Neural cell (in vitro differentiated cells): Measurements from ENCODE around the gene SULT6B1. TPM values are rescaled to one million over a fixed set of nuclear protein-coding genes. Genes with fewer than 3 reads are reported as not detected.
"Not testable (repeated sequence)": the region's sequence is repeated elsewhere in the genome, so short reads cannot be mapped to it uniquely, and the experiment has no call there.

ENCODE experiments used
- H2AFZ ChIP-seq: fragments of 200-600, 300-800 bp; sonication (generic), shearing (Covaris generic); 2 replicates; pipeline ENCODE4 v1.6.0; 2014; ENCODE audit warnings: low read depth, mild to moderate bottlenecking, antibody characterized with exemption, low read length, moderate library complexity
- H3F3A ChIP-seq: fragments of 200-600 bp; shearing (Covaris generic); 2 replicates; pipeline ENCODE4 v1.6.1; 2016; ENCODE audit warnings: mild to moderate bottlenecking, moderate library complexity, mixed read lengths, antibody characterized with exemption, low read length; ENCODE audit not compliant: insufficient read depth, poor library complexity, severe bottlenecking
- H3K27ac ChIP-seq: fragments of 200-600, 300-800 bp; sonication (generic), shearing (Covaris generic); 2 replicates; pipeline ENCODE4 v1.5.1; 2014; ENCODE audit warnings: mild to moderate bottlenecking, low read length, moderate library complexity
- H3K27me3 ChIP-seq: fragments of 300-800, 200-600 bp; sonication (generic), shearing (Covaris generic); 2 replicates; pipeline ENCODE4 v1.6.0; 2014; ENCODE audit warnings: mild to moderate bottlenecking, low read depth, low read length, moderate library complexity; ENCODE audit not compliant: insufficient read depth
- H3K36me3 ChIP-seq: fragments of 300-800, 200-600 bp; sonication (generic), shearing (Covaris generic); 2 replicates; pipeline ENCODE4 v1.5.1; 2014; ENCODE audit warnings: mild to moderate bottlenecking, antibody characterized with exemption, low read length, moderate library complexity; ENCODE audit not compliant: insufficient read depth
- H3K4me2 ChIP-seq: fragments of 300-800, 200-600 bp; sonication (generic), shearing (Covaris generic); 2 replicates; pipeline ENCODE4 v1.6.0; 2014; ENCODE audit warnings: mild to moderate bottlenecking, low read length
- H3K4me3 ChIP-seq: fragments of 300-800, 200-600 bp; sonication (generic), shearing (Covaris generic); 2 replicates; pipeline ENCODE4 v1.5.1; 2014; ENCODE audit warnings: mild to moderate bottlenecking, low read length, moderate library complexity
- H3K79me2 ChIP-seq: fragments of 200-600 bp; shearing (Covaris generic); replicated peaks from 2 replicates; pipeline ENCODE4 v1.6.0; 2014; ENCODE audit warnings: mild to moderate bottlenecking, low read length, moderate library complexity; ENCODE audit not compliant: insufficient read depth
- H3K9ac ChIP-seq: fragments of 300-800, 200-600 bp; sonication (generic), shearing (Covaris generic); 2 replicates; pipeline ENCODE4 v1.6.1; 2016; ENCODE audit warnings: mild to moderate bottlenecking, low read length, mixed read lengths
- H3K9me2 ChIP-seq: fragments of 200-600 bp; shearing (Covaris generic); 2 replicates; pipeline ENCODE4 v1.6.1; 2016; ENCODE audit warnings: mild to moderate bottlenecking, low read length, mixed read lengths; ENCODE audit not compliant: insufficient read depth
- H3K9me3 ChIP-seq: fragments of 200-600, 300-800 bp; sonication (generic), shearing (Covaris generic); 2 replicates; pipeline ENCODE4 v1.6.1; 2016; ENCODE audit warnings: mild to moderate bottlenecking, mixed run types, low read length, moderate library complexity, mixed read lengths
- H4K20me1 ChIP-seq: fragments of 200-600 bp; shearing (Covaris generic); 2 replicates; pipeline ENCODE4 v1.6.1; 2016; ENCODE audit warnings: mild to moderate bottlenecking, mixed run types; ENCODE audit not compliant: insufficient read depth
- EP300 ChIP-seq: fragments of 450-650 bp; conservative IDR thresholded peaks from 2 replicates; pipeline ENCODE4 v1.6.1; 2014; ENCODE audit warnings: antibody characterized with exemption, mild to moderate bottlenecking, moderate library complexity; ENCODE audit not compliant: poor library complexity, severe bottlenecking
- EZH2 ChIP-seq: fragments of 200-600, 300-800 bp; shearing (Covaris generic), sonication (generic); IDR thresholded peaks from 2 replicates; pipeline ENCODE4 v1.6.1; 2014; ENCODE audit warnings: antibody characterized with exemption, low read length, borderline replicate concordance, mild to moderate bottlenecking; ENCODE audit not compliant: insufficient read depth, poor library complexity, severe bottlenecking
- MXI1 ChIP-seq: fragments of 450-650 bp; conservative IDR thresholded peaks from 2 replicates; pipeline ENCODE4 v1.6.1; 2014; ENCODE audit warnings: antibody characterized with exemption, mild to moderate bottlenecking; ENCODE audit not compliant: poor library complexity, severe bottlenecking
- POLR2AphosphoS5 ChIP-seq: IDR thresholded peaks from 2 replicates; pipeline ENCODE4 v1.6.1; 2012
- RAD21 ChIP-seq: fragments of 450-650 bp; conservative IDR thresholded peaks from 2 replicates; pipeline ENCODE4 v1.6.1; 2014; ENCODE audit warnings: antibody characterized with exemption, mild to moderate bottlenecking, moderate library complexity
- SMC3 ChIP-seq: fragments of 450-650 bp; conservative IDR thresholded peaks from 2 replicates; pipeline ENCODE4 v1.6.1; 2014; ENCODE audit warnings: antibody characterized with exemption, mild to moderate bottlenecking, moderate library complexity; ENCODE audit not compliant: poor library complexity
- TAF1 ChIP-seq: IDR thresholded peaks from 2 replicates; pipeline ENCODE4 v1.6.1; 2012; ENCODE audit warnings: low read depth
- polyA plus RNA-seq: library from polyadenylated mRNA; depleted of rRNA; stranded (reverse); fragments of >200 nt; gene quantifications from 2 replicates; pipeline ENCODE4 v1.2.3, GENCODE V29; 2014
- TF ChIP-seq, protein P1 (sequence below): IDR thresholded peaks from 2 replicates; pipeline ENCODE4 v1.6.1; 2012; ENCODE audit warnings: borderline replicate concordance
- TF ChIP-seq, protein P2 (sequence below): fragments of 450-650 bp; IDR thresholded peaks from 2 replicates; pipeline ENCODE4 v1.5.1; 2014; ENCODE audit warnings: antibody characterized with exemption, mild to moderate bottlenecking, moderate library complexity; ENCODE audit not compliant: poor library complexity, severe bottlenecking

Gene SULT6B1
- polyA plus RNA-seq, 1 donor from 2014 or later, result not detected

- Histone ChIP-seq H3K27me3 (no peaks in the 10 kb centered on the region), H3F3A (no peaks in the 10 kb centered on the region), H3K4me2 (no peak overlapping the region), H3K9me2 (no peaks in the 10 kb centered on the region), H2AFZ (no peak overlapping the region), H3K79me2 (no peaks in the 10 kb centered on the region), H4K20me1 (no peaks in the 10 kb centered on the region), H3K27ac (no peak overlapping the region), H3K9me3 (no peaks in the 10 kb centered on the region), H3K4me3 (no peak overlapping the region), H3K36me3 (peaks cover 40% of the 10 kb centered on the region), H3K9ac (no peak overlapping the region)
- TF ChIP-seq EP300, result no peak
- TF ChIP-seq SMC3, result no peak
- TF ChIP-seq RAD21, result no peak
- no peak for TF ChIP-seq MXI1
- TF ChIP-seq, protein P1, sequence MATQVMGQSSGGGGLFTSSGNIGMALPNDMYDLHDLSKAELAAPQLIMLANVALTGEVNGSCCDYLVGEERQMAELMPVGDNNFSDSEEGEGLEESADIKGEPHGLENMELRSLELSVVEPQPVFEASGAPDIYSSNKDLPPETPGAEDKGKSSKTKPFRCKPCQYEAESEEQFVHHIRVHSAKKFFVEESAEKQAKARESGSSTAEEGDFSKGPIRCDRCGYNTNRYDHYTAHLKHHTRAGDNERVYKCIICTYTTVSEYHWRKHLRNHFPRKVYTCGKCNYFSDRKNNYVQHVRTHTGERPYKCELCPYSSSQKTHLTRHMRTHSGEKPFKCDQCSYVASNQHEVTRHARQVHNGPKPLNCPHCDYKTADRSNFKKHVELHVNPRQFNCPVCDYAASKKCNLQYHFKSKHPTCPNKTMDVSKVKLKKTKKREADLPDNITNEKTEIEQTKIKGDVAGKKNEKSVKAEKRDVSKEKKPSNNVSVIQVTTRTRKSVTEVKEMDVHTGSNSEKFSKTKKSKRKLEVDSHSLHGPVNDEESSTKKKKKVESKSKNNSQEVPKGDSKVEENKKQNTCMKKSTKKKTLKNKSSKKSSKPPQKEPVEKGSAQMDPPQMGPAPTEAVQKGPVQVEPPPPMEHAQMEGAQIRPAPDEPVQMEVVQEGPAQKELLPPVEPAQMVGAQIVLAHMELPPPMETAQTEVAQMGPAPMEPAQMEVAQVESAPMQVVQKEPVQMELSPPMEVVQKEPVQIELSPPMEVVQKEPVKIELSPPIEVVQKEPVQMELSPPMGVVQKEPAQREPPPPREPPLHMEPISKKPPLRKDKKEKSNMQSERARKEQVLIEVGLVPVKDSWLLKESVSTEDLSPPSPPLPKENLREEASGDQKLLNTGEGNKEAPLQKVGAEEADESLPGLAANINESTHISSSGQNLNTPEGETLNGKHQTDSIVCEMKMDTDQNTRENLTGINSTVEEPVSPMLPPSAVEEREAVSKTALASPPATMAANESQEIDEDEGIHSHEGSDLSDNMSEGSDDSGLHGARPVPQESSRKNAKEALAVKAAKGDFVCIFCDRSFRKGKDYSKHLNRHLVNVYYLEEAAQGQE, result no peak
- TF ChIP-seq EZH2, result no peak
- TF ChIP-seq, protein P2, sequence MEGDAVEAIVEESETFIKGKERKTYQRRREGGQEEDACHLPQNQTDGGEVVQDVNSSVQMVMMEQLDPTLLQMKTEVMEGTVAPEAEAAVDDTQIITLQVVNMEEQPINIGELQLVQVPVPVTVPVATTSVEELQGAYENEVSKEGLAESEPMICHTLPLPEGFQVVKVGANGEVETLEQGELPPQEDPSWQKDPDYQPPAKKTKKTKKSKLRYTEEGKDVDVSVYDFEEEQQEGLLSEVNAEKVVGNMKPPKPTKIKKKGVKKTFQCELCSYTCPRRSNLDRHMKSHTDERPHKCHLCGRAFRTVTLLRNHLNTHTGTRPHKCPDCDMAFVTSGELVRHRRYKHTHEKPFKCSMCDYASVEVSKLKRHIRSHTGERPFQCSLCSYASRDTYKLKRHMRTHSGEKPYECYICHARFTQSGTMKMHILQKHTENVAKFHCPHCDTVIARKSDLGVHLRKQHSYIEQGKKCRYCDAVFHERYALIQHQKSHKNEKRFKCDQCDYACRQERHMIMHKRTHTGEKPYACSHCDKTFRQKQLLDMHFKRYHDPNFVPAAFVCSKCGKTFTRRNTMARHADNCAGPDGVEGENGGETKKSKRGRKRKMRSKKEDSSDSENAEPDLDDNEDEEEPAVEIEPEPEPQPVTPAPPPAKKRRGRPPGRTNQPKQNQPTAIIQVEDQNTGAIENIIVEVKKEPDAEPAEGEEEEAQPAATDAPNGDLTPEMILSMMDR, result no peak
- no peak for TF ChIP-seq POLR2AphosphoS5
- TF ChIP-seq TAF1, result no peak
Observed at GRCh38 chr2:37211939-37212338, 23.5 kb upstream of the SULT6B1 start.

DNA sequence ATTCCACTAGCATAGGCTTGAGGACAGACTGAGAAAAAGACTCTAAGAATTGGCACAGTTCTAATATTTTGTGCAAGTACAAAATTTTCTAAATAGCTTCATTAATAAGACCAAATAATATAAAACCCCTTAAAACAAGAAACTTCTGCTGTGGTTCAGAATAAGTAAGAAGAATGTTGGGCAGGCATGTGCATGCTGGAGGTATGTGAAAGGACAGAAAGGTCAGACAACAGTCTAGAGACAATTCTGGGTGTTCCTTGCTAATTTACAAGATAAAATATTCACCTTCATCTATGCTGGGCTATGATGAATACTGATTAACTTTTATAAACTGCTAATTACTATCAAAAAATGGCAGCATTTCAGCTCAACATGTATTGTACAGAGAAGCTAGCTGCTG is 22.7 kb upstream of the SULT6B1 start:
- no peaks in the 10 kb centered on the region for H3K27me3 ChIP-seq
- H3K9me2 ChIP-seq, result no peaks in the 10 kb centered on the region
- H3K27ac ChIP-seq, result no peak overlapping the region
- H3K36me3 ChIP-seq, result peaks cover 40% of the 10 kb centered on the region
- TF ChIP-seq TAF1, result no peak
- TF ChIP-seq, protein P2, result no peak
- no peak for TF ChIP-seq EZH2
- no peak for TF ChIP-seq SMC3
- TF ChIP-seq, protein P1, result no peak
- no peak for TF ChIP-seq POLR2AphosphoS5
- no peaks in the 10 kb centered on the region for H3K79me2 ChIP-seq
- no peaks in the 10 kb centered on the region for H3K9me3 ChIP-seq
- no peaks in the 10 kb centered on the region for H3F3A ChIP-seq
- no peaks in the 10 kb centered on the region for H4K20me1 ChIP-seq
- H2AFZ ChIP-seq, result no peak overlapping the region
- H3K9ac ChIP-seq, result no peak overlapping the region
- H3K4me2 ChIP-seq, result no peak overlapping the region
- H3K4me3 ChIP-seq, result no peak overlapping the region

DNA sequence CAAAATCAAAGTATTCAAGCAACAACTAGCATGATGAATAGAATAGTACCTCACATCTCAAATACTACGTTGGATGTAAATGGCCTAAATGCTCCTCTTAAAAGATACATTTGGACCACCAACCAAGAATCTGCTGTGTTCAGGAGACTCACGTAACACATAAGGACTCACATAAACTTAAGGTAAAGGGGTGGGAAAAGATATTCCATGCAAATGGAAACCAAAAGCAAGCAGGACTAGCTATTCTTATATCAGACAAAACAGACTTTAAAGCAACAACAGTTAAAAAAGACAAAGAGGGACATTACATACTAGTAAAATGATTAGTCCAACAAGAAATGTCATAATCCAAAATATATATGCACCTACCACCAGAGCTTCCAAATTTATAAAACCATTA is 18.3 kb upstream of the SULT6B1 start:
- H3K36me3 ChIP-seq, result peaks cover 36% of the 10 kb centered on the region
- not testable (repeated sequence) for H3K27ac ChIP-seq, H2AFZ ChIP-seq, H3K9me2 ChIP-seq, H4K20me1 ChIP-seq, H3K27me3 ChIP-seq, H3K9me3 ChIP-seq, H3K9ac ChIP-seq, H3K4me2 ChIP-seq, H3K79me2 ChIP-seq, H3K4me3 ChIP-seq, H3F3A ChIP-seq
